Measurements from ENCODE around the gene NRDC.

GRCh38 chr1:51863384-51863783, 15.1 kb downstream of the NRDC start:
- TF ChIP-seq POLR2A (IDR thresholded peaks at IDR 0.05) (no peak), POLR2AphosphoS5 (IDR thresholded peaks at IDR 0.05) (no peak), CTCF (IDR thresholded peaks at IDR 0.05) (no peak), EP300 (IDR thresholded peaks at IDR 0.05) (no peak)
